ENCODE results near the gene UBXN6. TPM values are rescaled to one million over a fixed set of nuclear protein-coding genes. Genes with fewer than 3 reads are reported as not detected.

UBXN6 gene
- total RNA-seq, 1 experiment from 2014 or later: 76.5 TPM

- no peak for TF ChIP-seq FOSL1 (IDR thresholded peaks at IDR 0.05; ENCODE audit: low read depth)
- TF ChIP-seq, protein P1, sequence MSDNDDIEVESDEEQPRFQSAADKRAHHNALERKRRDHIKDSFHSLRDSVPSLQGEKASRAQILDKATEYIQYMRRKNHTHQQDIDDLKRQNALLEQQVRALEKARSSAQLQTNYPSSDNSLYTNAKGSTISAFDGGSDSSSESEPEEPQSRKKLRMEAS (IDR thresholded peaks at IDR 0.05): peak; percentile 55; the same call in 1 of the 2 replicates
- no peak for TF ChIP-seq ZNF274 (IDR thresholded peaks at IDR 0.05; ENCODE audit: low read depth, low read length)
- TF ChIP-seq ELF1 (IDR thresholded peaks at IDR 0.05; ENCODE audit: borderline replicate concordance, low read depth): no peak
- TF ChIP-seq EZH2 (IDR thresholded peaks at IDR 0.05): no peak
- peak; percentile 97 for TF ChIP-seq ZBTB33 (IDR thresholded peaks at IDR 0.05; ENCODE audit: extremely low read depth, insufficient replicate concordance, low read length)
- TF ChIP-seq SRF (IDR thresholded peaks at IDR 0.05; ENCODE audit: low read depth): peak; percentile 35; the same call in 1 of the 2 replicates
- TF ChIP-seq, protein P2, sequence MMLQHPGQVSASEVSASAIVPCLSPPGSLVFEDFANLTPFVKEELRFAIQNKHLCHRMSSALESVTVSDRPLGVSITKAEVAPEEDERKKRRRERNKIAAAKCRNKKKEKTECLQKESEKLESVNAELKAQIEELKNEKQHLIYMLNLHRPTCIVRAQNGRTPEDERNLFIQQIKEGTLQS (IDR thresholded peaks at IDR 0.05): no peak
- TF ChIP-seq EGR1 (IDR thresholded peaks at IDR 0.05; ENCODE audit: low read depth): no peak
- TF ChIP-seq YY1 (IDR thresholded peaks at IDR 0.05; ENCODE audit: extremely low read depth, insufficient replicate concordance, low read depth, low read length): peak; percentile 20
- 0 out of 2 replicates have a peak, but pooled peaks have one; percentile 43 for TF ChIP-seq SIN3A (IDR thresholded peaks at IDR 0.05; ENCODE audit: low read depth)
- no peak for TF ChIP-seq RAD21 (IDR thresholded peaks at IDR 0.05; ENCODE audit: low read depth)
These were observed 55.2 kb downstream of the UBXN6 start, which contains the start of gene CHAF1A (continued) for GRCh38 chr19:4402171-4403004.
